PC-3 (cell line): Measurements from ENCODE around the gene SEMA5A.

Experiments used
- EZH2 ChIP-seq: fragments of 300-600 bp; sonication (generic); IDR thresholded peaks from one replicate; pipeline ENCODE4 v1.6.1; 2017; ENCODE audit warnings: antibody characterized with exemption, mild to moderate bottlenecking, low read length; ENCODE audit not compliant: unreplicated experiment
- EZH2phosphoT487 ChIP-seq: fragments of 300-600 bp; sonication (generic); IDR thresholded peaks from 2 replicates; pipeline ENCODE4 v1.6.1; 2018; ENCODE audit warnings: mild to moderate bottlenecking, antibody characterized with exemption, low read length, borderline replicate concordance
- TF ChIP-seq, protein P1 (sequence below): fragments of 300-600 bp; sonication (generic); conservative IDR thresholded peaks from 2 replicates; pipeline ENCODE4 v1.5.1; 2017; ENCODE audit warnings: antibody characterized with exemption, low read depth, mild to moderate bottlenecking, low read length

DNA sequence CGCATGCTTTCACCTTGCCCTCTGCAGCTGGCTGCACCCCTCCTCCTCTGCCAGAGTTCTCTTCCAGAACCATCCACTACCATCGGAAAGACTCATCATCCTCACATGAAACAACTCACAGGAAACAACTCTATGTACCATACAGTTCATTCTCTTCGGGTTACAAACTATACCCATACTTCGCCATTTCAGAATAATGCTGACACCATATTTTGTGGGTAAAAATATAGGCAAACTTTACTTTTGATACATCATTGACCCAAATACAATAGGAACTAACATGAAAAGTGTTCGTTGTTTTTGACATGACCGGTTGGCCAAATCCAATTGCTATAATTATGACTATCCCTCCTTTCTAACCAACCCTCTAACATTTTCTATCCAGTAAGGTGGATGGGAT, 421.0 kb downstream of the SEMA5A start:
- TF ChIP-seq, protein P1, sequence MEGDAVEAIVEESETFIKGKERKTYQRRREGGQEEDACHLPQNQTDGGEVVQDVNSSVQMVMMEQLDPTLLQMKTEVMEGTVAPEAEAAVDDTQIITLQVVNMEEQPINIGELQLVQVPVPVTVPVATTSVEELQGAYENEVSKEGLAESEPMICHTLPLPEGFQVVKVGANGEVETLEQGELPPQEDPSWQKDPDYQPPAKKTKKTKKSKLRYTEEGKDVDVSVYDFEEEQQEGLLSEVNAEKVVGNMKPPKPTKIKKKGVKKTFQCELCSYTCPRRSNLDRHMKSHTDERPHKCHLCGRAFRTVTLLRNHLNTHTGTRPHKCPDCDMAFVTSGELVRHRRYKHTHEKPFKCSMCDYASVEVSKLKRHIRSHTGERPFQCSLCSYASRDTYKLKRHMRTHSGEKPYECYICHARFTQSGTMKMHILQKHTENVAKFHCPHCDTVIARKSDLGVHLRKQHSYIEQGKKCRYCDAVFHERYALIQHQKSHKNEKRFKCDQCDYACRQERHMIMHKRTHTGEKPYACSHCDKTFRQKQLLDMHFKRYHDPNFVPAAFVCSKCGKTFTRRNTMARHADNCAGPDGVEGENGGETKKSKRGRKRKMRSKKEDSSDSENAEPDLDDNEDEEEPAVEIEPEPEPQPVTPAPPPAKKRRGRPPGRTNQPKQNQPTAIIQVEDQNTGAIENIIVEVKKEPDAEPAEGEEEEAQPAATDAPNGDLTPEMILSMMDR, result no peak
- TF ChIP-seq EZH2phosphoT487, result no peak
- no peak for TF ChIP-seq EZH2
